Neural progenitor cell (in vitro differentiated cells): ENCODE measurements around the gene LGALS8. TPM values are rescaled to one million over a fixed set of nuclear protein-coding genes. Genes with fewer than 3 reads are reported as not detected.

Experiments
- DNase-seq: peaks from one replicate; pipeline ENCODE4 v3.0.0-alpha.2; 2016; ENCODE audit warnings: low spot score
- H2AFZ ChIP-seq: fragments of 200-600 bp; sonication (generic); replicated peaks from 2 replicates; pipeline ENCODE4 v1.6.1; 2016; ENCODE audit warnings: antibody characterized with exemption
- H3F3A ChIP-seq: fragments of 200-600 bp; sonication (generic); 2 replicates; pipeline ENCODE4 v1.6.1; 2016; ENCODE audit warnings: antibody characterized with exemption, low read depth
- H3K27ac ChIP-seq: fragments of 200-600 bp; sonication (generic); 2 replicates; pipeline ENCODE4 v1.5.1; 2016; ENCODE audit warnings: mild to moderate bottlenecking
- H3K27me3 ChIP-seq: fragments of 200-600 bp; sonication (generic); 2 replicates; pipeline ENCODE4 v1.6.1; 2016; ENCODE audit warnings: mild to moderate bottlenecking, moderate library complexity
- H3K36me3 ChIP-seq: fragments of 200-600 bp; sonication (generic); 2 replicates; pipeline ENCODE4 v1.5.1; 2016
- H3K4me1 ChIP-seq: fragments of 200-600 bp; sonication (generic); 2 replicates; pipeline ENCODE4 v1.6.1; 2016; ENCODE audit warnings: mixed run types
- H3K4me2 ChIP-seq: fragments of 200-600 bp; sonication (generic); 2 replicates; pipeline ENCODE4 v1.6.1; 2016
- H3K4me3 ChIP-seq: fragments of 200-600 bp; sonication (generic); 2 replicates; pipeline ENCODE4 v1.5.1; 2016
- H3K79me2 ChIP-seq: fragments of 200-600 bp; sonication (generic); 2 replicates; pipeline ENCODE4 v1.6.1; 2016; ENCODE audit warnings: low read depth
- H3K9ac ChIP-seq: fragments of 200-600 bp; sonication (generic); 2 replicates; pipeline ENCODE4 v1.6.1; 2016
- H3K9me3 ChIP-seq: fragments of 200-600 bp; sonication (generic); 2 replicates; pipeline ENCODE4 v1.5.1; 2016; ENCODE audit warnings: low read depth
- H4K20me1 ChIP-seq: fragments of 200-600 bp; sonication (generic); 2 replicates; pipeline ENCODE4 v1.6.1; 2016; ENCODE audit warnings: low read depth
- H3K27ac Mint-ChIP-seq: 3 replicates; pipeline ENCODE4 v1.8.0; 2021; ENCODE audit warnings: mixed read lengths
- H3K27me3 Mint-ChIP-seq: 2 replicates; pipeline ENCODE4 v1.8.0; 2022; ENCODE audit warnings: low read depth, mild to moderate bottlenecking, inconsistent platforms, moderate library complexity, mixed read lengths; ENCODE audit not compliant: insufficient read depth
- H3K36me3 Mint-ChIP-seq: 3 replicates; pipeline ENCODE4 v1.8.0; 2021; ENCODE audit warnings: mixed read lengths
- H3K4me1 Mint-ChIP-seq: 3 replicates; pipeline ENCODE4 v1.8.0; 2021; ENCODE audit warnings: mixed read lengths
- H3K4me3 Mint-ChIP-seq: 3 replicates; pipeline ENCODE4 v1.8.0; 2021; ENCODE audit warnings: mild to moderate bottlenecking, moderate library complexity, mixed read lengths
- H3K9me3 Mint-ChIP-seq: 3 replicates; pipeline ENCODE4 v1.8.0; 2020; ENCODE audit warnings: mixed read lengths
- CTCF ChIP-seq: fragments of 200-600 bp; sonication (generic); IDR thresholded peaks from 2 replicates; pipeline ENCODE4 v1.5.1; 2017; ENCODE audit warnings: antibody characterized with exemption, mild to moderate bottlenecking
- EZH2 ChIP-seq: fragments of 200-600 bp; sonication (generic); IDR thresholded peaks from 2 replicates; pipeline ENCODE4 v1.6.1; 2017; ENCODE audit warnings: antibody characterized with exemption, mild to moderate bottlenecking, moderate library complexity
- EZH2phosphoT487 ChIP-seq: fragments of 200-600 bp; sonication (generic); IDR thresholded peaks from 2 replicates; pipeline ENCODE4 v1.6.1; 2017; ENCODE audit warnings: antibody characterized with exemption
- total RNA-seq: library from RNA; depleted of rRNA; stranded (reverse); fragments of >200 nt; gene quantifications from 2 replicates; pipeline ENCODE4 v1.2.3, GENCODE V29; 2015; ENCODE audit warnings: low replicate concordance

The LGALS8 gene
- total RNA-seq, 1 donor from 2014 or later, result 28.1 TPM

GRCh38 chr1:236558846-236559245 lies 35.1 kb downstream of the LGALS8 start:
- H3K36me3 Mint-ChIP-seq, result peaks cover 23% of the 10 kb centered on the region
- no peaks in the 10 kb centered on the region for H3K9me3 ChIP-seq

GRCh38 chr1:236560213-236560771 lies 36.5 kb downstream of the LGALS8 start:
- no peak overlapping the region for H3K9ac ChIP-seq
- no peaks in the 10 kb centered on the region for H3K27me3 ChIP-seq
- no peaks in the 10 kb centered on the region for H3K27me3 Mint-ChIP-seq
- H3K9me3 ChIP-seq, result no peaks in the 10 kb centered on the region
- no peak overlapping the region for H3K27ac Mint-ChIP-seq
- H3K27ac ChIP-seq, result no peak overlapping the region
- no peaks in the 10 kb centered on the region for H3K9me3 Mint-ChIP-seq
- no peaks in the 10 kb centered on the region for H3K4me1 Mint-ChIP-seq
- no peak for TF ChIP-seq EZH2phosphoT487
- TF ChIP-seq CTCF, result peak; percentile 15
- no peak for TF ChIP-seq EZH2
- H3K36me3 Mint-ChIP-seq, result peaks cover 29% of the 10 kb centered on the region
- no peak overlapping the region for H3K4me2 ChIP-seq
- peak; percentile 6 for DNase-seq
- H3K36me3 ChIP-seq, result peaks cover 3% of the 10 kb centered on the region
- no peaks in the 10 kb centered on the region for H3F3A ChIP-seq
- H4K20me1 ChIP-seq, result no peaks in the 10 kb centered on the region
- H3K79me2 ChIP-seq, result no peaks in the 10 kb centered on the region
- no peak overlapping the region for H2AFZ ChIP-seq
- H3K4me3 ChIP-seq, result no peak overlapping the region
- no peaks in the 10 kb centered on the region for H3K4me1 ChIP-seq
- H3K4me3 Mint-ChIP-seq, result no peak overlapping the region

More at GRCh38 chr1:236558846-236559245, 35.1 kb downstream of the LGALS8 start:
- no peak overlapping the region for H3K27ac ChIP-seq
- no peaks in the 10 kb centered on the region for H3F3A ChIP-seq
- Mint-ChIP-seq H3K9me3 (no peaks in the 10 kb centered on the region), H3K4me3 (no peak overlapping the region), H3K27ac (no peak overlapping the region), H3K27me3 (no peaks in the 10 kb centered on the region), H3K4me1 (no peaks in the 10 kb centered on the region)
- TF ChIP-seq EZH2 (no peak), EZH2phosphoT487 (no peak), CTCF (no peak)
- H3K4me3 ChIP-seq, result no peak overlapping the region
- H3K4me1 ChIP-seq, result no peaks in the 10 kb centered on the region
- no peaks in the 10 kb centered on the region for H4K20me1 ChIP-seq
- H3K36me3 ChIP-seq, result peaks cover 11% of the 10 kb centered on the region
- no peak overlapping the region for H3K9ac ChIP-seq
- no peak overlapping the region for H2AFZ ChIP-seq
- no peaks in the 10 kb centered on the region for H3K79me2 ChIP-seq
- H3K27me3 ChIP-seq, result no peaks in the 10 kb centered on the region
- DNase-seq, result no peak
- H3K4me2 ChIP-seq, result no peak overlapping the region

GRCh38 chr1:236561976-236562375 lies 38.2 kb downstream of the LGALS8 start:
- Histone ChIP-seq H3K79me2 (no peaks in the 10 kb centered on the region), H3K9me3 (no peaks in the 10 kb centered on the region), H3K27ac (no peak overlapping the region), H3F3A (no peaks in the 10 kb centered on the region), H3K4me1 (no peaks in the 10 kb centered on the region), H3K9ac (no peak overlapping the region), H3K27me3 (no peaks in the 10 kb centered on the region), H3K4me2 (no peak overlapping the region), H3K36me3 (peaks cover 5% of the 10 kb centered on the region), H2AFZ (no peak overlapping the region), H4K20me1 (no peaks in the 10 kb centered on the region), H3K4me3 (no peak overlapping the region)
- Mint-ChIP-seq H3K4me1 (no peaks in the 10 kb centered on the region), H3K9me3 (no peaks in the 10 kb centered on the region), H3K27ac (no peak overlapping the region), H3K4me3 (no peak overlapping the region), H3K27me3 (no peaks in the 10 kb centered on the region), H3K36me3 (peaks cover 26% of the 10 kb centered on the region)
- TF ChIP-seq CTCF (no peak), EZH2 (no peak), EZH2phosphoT487 (no peak)
- no peak for DNase-seq
